ENCODE data around the gene FRK.

DNA sequence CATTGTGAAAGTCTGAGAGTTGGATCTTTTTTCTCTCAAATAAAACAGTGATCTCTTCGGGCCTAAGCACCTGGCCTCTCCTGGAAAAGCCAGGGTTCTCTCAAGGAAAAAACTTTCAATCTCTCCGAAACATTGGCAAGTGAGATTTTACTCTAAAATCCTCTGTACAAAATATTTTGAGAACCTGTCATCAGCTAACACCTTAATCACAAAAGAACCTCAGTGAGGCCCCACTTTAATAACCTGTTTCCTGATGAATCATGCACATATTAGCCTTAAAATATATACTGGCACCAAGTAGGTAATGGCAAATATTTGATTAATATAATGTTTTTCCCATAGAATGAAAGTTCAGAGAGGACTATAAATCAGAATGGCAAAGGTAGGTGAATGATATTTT lies 177.9 kb downstream of the FRK start:
- TF ChIP-seq, protein P1, sequence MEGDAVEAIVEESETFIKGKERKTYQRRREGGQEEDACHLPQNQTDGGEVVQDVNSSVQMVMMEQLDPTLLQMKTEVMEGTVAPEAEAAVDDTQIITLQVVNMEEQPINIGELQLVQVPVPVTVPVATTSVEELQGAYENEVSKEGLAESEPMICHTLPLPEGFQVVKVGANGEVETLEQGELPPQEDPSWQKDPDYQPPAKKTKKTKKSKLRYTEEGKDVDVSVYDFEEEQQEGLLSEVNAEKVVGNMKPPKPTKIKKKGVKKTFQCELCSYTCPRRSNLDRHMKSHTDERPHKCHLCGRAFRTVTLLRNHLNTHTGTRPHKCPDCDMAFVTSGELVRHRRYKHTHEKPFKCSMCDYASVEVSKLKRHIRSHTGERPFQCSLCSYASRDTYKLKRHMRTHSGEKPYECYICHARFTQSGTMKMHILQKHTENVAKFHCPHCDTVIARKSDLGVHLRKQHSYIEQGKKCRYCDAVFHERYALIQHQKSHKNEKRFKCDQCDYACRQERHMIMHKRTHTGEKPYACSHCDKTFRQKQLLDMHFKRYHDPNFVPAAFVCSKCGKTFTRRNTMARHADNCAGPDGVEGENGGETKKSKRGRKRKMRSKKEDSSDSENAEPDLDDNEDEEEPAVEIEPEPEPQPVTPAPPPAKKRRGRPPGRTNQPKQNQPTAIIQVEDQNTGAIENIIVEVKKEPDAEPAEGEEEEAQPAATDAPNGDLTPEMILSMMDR (IDR thresholded peaks at IDR 0.05) = no peak
- no peak for TF ChIP-seq EP300 (IDR thresholded peaks at IDR 0.05)
